NCI-H526 treated with DMSO at 0.1 percent for 48 hours (cell line): ENCODE measurements around the gene MEPCE.
A peak's percentile ranks its signal among the peaks of the same experiment; 100 is the strongest.

Source experiments
- DNase-seq: peaks from one replicate; lab custom pipeline; 2025; lab: John Stamatoyannopoulos, UW

MEPCE gene

GRCh38 chr7:100406767-100407166 lies 22.9 kb upstream of the MEPCE start:
- no peak for DNase-seq

GRCh38 chr7:100407285-100408180 lies 22.1 kb upstream of the MEPCE start:
- DNase-seq: peak; percentile 18

- DNase-seq: no peak
Observed at GRCh38 chr7:100411101-100411500, 18.5 kb upstream of the MEPCE start.

GRCh38 chr7:100413346-100413745 lies 16.3 kb upstream of the MEPCE start:
- no peak for DNase-seq

GRCh38 chr7:100413889-100414288 lies 15.7 kb upstream of the MEPCE start:
- no peak for DNase-seq

GRCh38 chr7:100415448-100415847 lies 14.2 kb upstream of the MEPCE start:
- DNase-seq: no peak

- no peak for DNase-seq
Observed at GRCh38 chr7:100418930-100419659, 10.5 kb upstream of the MEPCE start.

GRCh38 chr7:100419660-100420226 lies 9.9 kb upstream of the MEPCE start:
- no peak for DNase-seq

GRCh38 chr7:100423315-100423714 lies 6.3 kb upstream of the MEPCE start:
- DNase-seq: no peak

GRCh38 chr7:100425347-100425746 lies 4.3 kb upstream of the MEPCE start:
- DNase-seq: no peak

GRCh38 chr7:100426516-100426915 lies 3.1 kb upstream of the MEPCE start:
- no peak for DNase-seq

GRCh38 chr7:100427762-100428198 lies 1.9 kb upstream of the MEPCE start:
- no peak for DNase-seq

- peak; percentile 96 for DNase-seq
Observed at GRCh38 chr7:100428199-100428966, 1.2 kb upstream of the MEPCE start, which contains the start of gene ZCWPW1. TSS of gene ZCWPW1 (minus strand) at chr7:100428703. CDS start at chr7:100420649, 8,054 bp downstream.

- DNase-seq: peak; percentile 99
Observed at GRCh38 chr7:100428967-100429636, 529 bp upstream of the MEPCE start.

GRCh38 chr7:100430493-100431285 lies 1.1 kb downstream of the MEPCE start:
- no peak for DNase-seq

- no peak for DNase-seq
Observed at GRCh38 chr7:100431286-100431735, 1.7 kb downstream of the MEPCE start.

GRCh38 chr7:100432053-100432452 lies 2.4 kb downstream of the MEPCE start:
- DNase-seq: no peak

GRCh38 chr7:100432621-100433275 lies 3.1 kb downstream of the MEPCE start:
- no peak for DNase-seq

GRCh38 chr7:100433276-100433591 lies 3.6 kb downstream of the MEPCE start:
- no peak for DNase-seq
